GM21360 (cell line): Measurements from ENCODE around the gene ETNPPL.

Source experiments
- ATAC-seq: cut with Tn5 transposase; IDR thresholded peaks from one replicate; pipeline ENCODE4 v1.9.1; 2021; ENCODE audit warnings: mild to moderate bottlenecking, moderate library complexity; ENCODE audit not compliant: unreplicated experiment

The ETNPPL gene

GRCh38 chr4:108762559-108763225, at the start of gene ETNPPL:
TSS of gene ETNPPL (minus strand) at chr4:108763053. CDS start at chr4:108762898, 155 bp downstream.
- ATAC-seq: peak; percentile 52

- ATAC-seq: no peak
Measured at GRCh38 chr4:108811486-108811885, 48.6 kb upstream of the ETNPPL start.

GRCh38 chr4:108810087-108810486, 47.2 kb upstream of the ETNPPL start:
- no peak for ATAC-seq

- no peak for ATAC-seq
Measured at GRCh38 chr4:108804648-108805273, 41.9 kb upstream of the ETNPPL start.

GRCh38 chr4:108799306-108799705, 36.5 kb upstream of the ETNPPL start:
- no peak for ATAC-seq

- no peak for ATAC-seq
Measured at GRCh38 chr4:108796173-108796572, 33.3 kb upstream of the ETNPPL start.

- no peak for ATAC-seq
Measured at GRCh38 chr4:108795733-108796132, 32.9 kb upstream of the ETNPPL start.

GRCh38 chr4:108794136-108794535, 31.3 kb upstream of the ETNPPL start:
- no peak for ATAC-seq

- ATAC-seq: no peak
Measured at GRCh38 chr4:108793415-108793814, 30.6 kb upstream of the ETNPPL start.

- no peak for ATAC-seq
Measured at GRCh38 chr4:108788731-108789130, 25.9 kb upstream of the ETNPPL start.

GRCh38 chr4:108787724-108788123, 24.9 kb upstream of the ETNPPL start:
- no peak for ATAC-seq

- no peak for ATAC-seq
Measured at GRCh38 chr4:108787106-108787505, 24.3 kb upstream of the ETNPPL start.

GRCh38 chr4:108786351-108786750, 23.5 kb upstream of the ETNPPL start:
- no peak for ATAC-seq

- ATAC-seq: no peak
Measured at GRCh38 chr4:108783665-108784463, 21.0 kb upstream of the ETNPPL start.

- no peak for ATAC-seq
Measured at GRCh38 chr4:108779958-108780357, 17.1 kb upstream of the ETNPPL start.

- ATAC-seq: no peak
Measured at GRCh38 chr4:108777388-108777787, 14.5 kb upstream of the ETNPPL start.

GRCh38 chr4:108775921-108776320, 13.1 kb upstream of the ETNPPL start:
- ATAC-seq: no peak

- ATAC-seq: no peak
Measured at GRCh38 chr4:108774809-108775530, 12.1 kb upstream of the ETNPPL start.

- no peak for ATAC-seq
Measured at GRCh38 chr4:108772402-108772801, 9.5 kb upstream of the ETNPPL start.

- ATAC-seq: no peak
Measured at GRCh38 chr4:108766058-108766457, 3.2 kb upstream of the ETNPPL start.

GRCh38 chr4:108763986-108764385, 1.1 kb upstream of the ETNPPL start:
- ATAC-seq: no peak
